HepG2 (cell line): ENCODE data around the gene POLR3E. TPM values are rescaled to one million over a fixed set of nuclear protein-coding genes. Genes with fewer than 3 reads are reported as not detected.

Experiments used
- FLYWCH1 ChIP-seq: sonication (generic); formaldehyde crosslinking; IDR thresholded peaks from 2 replicates; pipeline ENCODE4 v1.8.1; 2023; ENCODE audit warnings: mild to moderate bottlenecking, missing genetic modification reagents
- HNF4G ChIP-seq, 2 experiments: sonication (generic) in 1 of 2; formaldehyde crosslinking in 1 of 2; IDR thresholded peaks; 2 replicates each; pipeline versions ENCODE4 v1.4.0 to v1.6.1; 2011 to 2020; ENCODE audit warnings: borderline replicate concordance in 2 of 2, low read depth in 2 of 2, mild to moderate bottlenecking in 2 of 2, low read length in 1 of 2, missing genetic modification reagents in 1 of 2, moderate library complexity in 1 of 2
- ZNF446 ChIP-seq: sonication (generic); formaldehyde crosslinking; IDR thresholded peaks from 2 replicates; pipeline ENCODE4 v1.5.0; 2020; ENCODE audit warnings: mild to moderate bottlenecking, missing genetic modification reagents
- ZNF451 ChIP-seq: sonication (generic); formaldehyde crosslinking; IDR thresholded peaks from 2 replicates; pipeline ENCODE4 v1.5.0; 2020; ENCODE audit warnings: mild to moderate bottlenecking, missing genetic modification reagents
- ZNF550 ChIP-seq: sonication (generic); formaldehyde crosslinking; IDR thresholded peaks from 2 replicates; pipeline ENCODE4 v1.4.0; 2020; ENCODE audit warnings: mild to moderate bottlenecking, missing genetic modification reagents, borderline replicate concordance
- ZNF792 ChIP-seq: IDR thresholded peaks from 2 replicates; pipeline ENCODE4 v1.6.1; 2016
- polyA plus RNA-seq, 8 experiments: library from polyadenylated mRNA; depleted of rRNA in 3 of 8; stranded (reverse) in 7 of 8; unstranded in 1 of 8; fragments of >200 nt; fragmentation: Illumina TruSeq in 4 of 8; extraction: Trizol in 4 of 8; gene quantifications; 2 replicates each; pipeline versions ENCODE4 v1.2.1 to v1.2.3, GENCODE V29; 2011 to 2016; ENCODE audit warnings: low read depth in 4 of 8, missing spikeins in 1 of 8, mixed read lengths in 1 of 8; ENCODE audit not compliant: insufficient read depth in 1 of 8
- total RNA-seq, 5 experiments: library from RNA; depleted of rRNA; stranded (reverse); fragments of >200 nt; fragmentation: Illumina TruSeq; extraction: Trizol; gene quantifications; 2 replicates each; pipeline ENCODE4 v1.2.3, GENCODE V29; 2016; ENCODE audit warnings: low read depth in 1 of 5
- TF ChIP-seq, protein P1 (sequence below): sonication (generic); formaldehyde crosslinking; IDR thresholded peaks from 2 replicates; pipeline ENCODE4 v1.5.0; 2020; ENCODE audit warnings: mild to moderate bottlenecking, missing genetic modification reagents
- TF ChIP-seq, protein P2 (sequence below): sonication (generic); formaldehyde crosslinking; conservative IDR thresholded peaks from 2 replicates; pipeline ENCODE4 v1.5.0; 2020; ENCODE audit warnings: missing genetic modification reagents
- TF ChIP-seq, protein P3 (sequence below): sonication (generic); formaldehyde crosslinking; IDR thresholded peaks from 2 replicates; pipeline ENCODE4 v1.4.0; 2020; ENCODE audit warnings: missing genetic modification reagents
- TF ChIP-seq, protein P4 (sequence below): sonication (generic); formaldehyde crosslinking; IDR thresholded peaks from 2 replicates; pipeline ENCODE4 v1.4.0; 2020; ENCODE audit warnings: mild to moderate bottlenecking, missing genetic modification reagents

Gene POLR3E
- total and polyA plus RNA-seq, 2 of the 13 experiments (the other 11 are each of a cell fraction or from before 2014, with no cell fraction given), result 135 to 262 TPM

DNA sequence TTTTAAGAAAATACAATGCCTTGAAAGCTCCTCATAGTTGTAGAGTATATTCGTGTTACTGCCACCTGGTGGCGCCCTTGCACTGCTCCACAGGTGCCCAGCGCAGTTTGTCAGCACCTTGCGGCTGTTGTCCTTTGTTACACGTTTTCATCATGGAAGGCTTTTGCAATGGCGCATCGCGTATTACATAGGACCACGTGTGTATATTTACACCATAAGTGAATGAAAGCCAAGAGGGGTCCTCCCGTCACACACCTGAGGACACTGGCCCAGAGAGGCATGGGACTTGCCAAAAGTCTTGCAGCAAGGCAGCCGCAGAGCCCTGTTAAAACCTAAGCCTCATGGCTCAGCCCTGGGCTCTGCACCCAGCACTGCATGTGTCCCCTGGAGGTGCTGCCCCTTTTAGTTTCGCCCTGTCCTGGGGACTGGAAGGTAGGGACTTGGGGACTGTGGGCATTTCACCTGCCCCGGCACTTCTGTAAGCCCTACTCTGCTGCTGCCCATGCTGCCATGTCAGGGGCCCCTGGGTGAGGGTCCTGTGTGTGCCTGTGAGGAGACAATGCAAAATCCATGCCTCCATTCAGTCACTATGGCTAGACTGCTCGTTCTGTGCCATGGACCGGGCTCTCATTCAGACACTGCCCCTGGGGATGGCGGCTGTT is 24.3 kb downstream of the POLR3E start (continued):
- TF ChIP-seq, protein P1, sequence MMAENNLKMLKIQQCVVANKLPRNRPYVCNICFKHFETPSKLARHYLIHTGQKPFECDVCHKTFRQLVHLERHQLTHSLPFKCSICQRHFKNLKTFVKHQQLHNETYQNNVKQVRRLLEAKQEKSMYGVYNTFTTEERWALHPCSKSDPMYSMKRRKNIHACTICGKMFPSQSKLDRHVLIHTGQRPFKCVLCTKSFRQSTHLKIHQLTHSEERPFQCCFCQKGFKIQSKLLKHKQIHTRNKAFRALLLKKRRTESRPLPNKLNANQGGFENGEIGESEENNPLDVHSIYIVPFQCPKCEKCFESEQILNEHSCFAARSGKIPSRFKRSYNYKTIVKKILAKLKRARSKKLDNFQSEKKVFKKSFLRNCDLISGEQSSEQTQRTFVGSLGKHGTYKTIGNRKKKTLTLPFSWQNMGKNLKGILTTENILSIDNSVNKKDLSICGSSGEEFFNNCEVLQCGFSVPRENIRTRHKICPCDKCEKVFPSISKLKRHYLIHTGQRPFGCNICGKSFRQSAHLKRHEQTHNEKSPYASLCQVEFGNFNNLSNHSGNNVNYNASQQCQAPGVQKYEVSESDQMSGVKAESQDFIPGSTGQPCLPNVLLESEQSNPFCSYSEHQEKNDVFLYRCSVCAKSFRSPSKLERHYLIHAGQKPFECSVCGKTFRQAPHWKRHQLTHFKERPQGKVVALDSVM (CRISPR knock-in tag), result no peak
- TF ChIP-seq, protein P2, sequence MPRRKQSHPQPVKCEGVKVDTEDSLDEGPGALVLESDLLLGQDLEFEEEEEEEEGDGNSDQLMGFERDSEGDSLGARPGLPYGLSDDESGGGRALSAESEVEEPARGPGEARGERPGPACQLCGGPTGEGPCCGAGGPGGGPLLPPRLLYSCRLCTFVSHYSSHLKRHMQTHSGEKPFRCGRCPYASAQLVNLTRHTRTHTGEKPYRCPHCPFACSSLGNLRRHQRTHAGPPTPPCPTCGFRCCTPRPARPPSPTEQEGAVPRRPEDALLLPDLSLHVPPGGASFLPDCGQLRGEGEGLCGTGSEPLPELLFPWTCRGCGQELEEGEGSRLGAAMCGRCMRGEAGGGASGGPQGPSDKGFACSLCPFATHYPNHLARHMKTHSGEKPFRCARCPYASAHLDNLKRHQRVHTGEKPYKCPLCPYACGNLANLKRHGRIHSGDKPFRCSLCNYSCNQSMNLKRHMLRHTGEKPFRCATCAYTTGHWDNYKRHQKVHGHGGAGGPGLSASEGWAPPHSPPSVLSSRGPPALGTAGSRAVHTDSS (CRISPR knock-in tag), result no peak; the same call in 1 of the 2 replicates
- TF ChIP-seq ZNF451 (CRISPR knock-in tag) (0 out of 2 replicates have a peak, but pooled peaks have one; percentile 59), ZNF792 (no peak), FLYWCH1 (no peak), ZNF446 (CRISPR knock-in tag) (no peak), ZNF550 (0 out of 2 replicates have a peak, but pooled peaks have one; percentile 54), HNF4G (IDR thresholded peaks at IDR 0.05; ENCODE audit: borderline replicate concordance, low read depth, low read length) (no peak), HNF4G (CRISPR knock-in tag; IDR thresholded peaks at IDR 0.05; ENCODE audit: borderline replicate concordance, low read depth) (0 out of 2 replicates have a peak, but pooled peaks have one; percentile 30)
- TF ChIP-seq, protein P3, sequence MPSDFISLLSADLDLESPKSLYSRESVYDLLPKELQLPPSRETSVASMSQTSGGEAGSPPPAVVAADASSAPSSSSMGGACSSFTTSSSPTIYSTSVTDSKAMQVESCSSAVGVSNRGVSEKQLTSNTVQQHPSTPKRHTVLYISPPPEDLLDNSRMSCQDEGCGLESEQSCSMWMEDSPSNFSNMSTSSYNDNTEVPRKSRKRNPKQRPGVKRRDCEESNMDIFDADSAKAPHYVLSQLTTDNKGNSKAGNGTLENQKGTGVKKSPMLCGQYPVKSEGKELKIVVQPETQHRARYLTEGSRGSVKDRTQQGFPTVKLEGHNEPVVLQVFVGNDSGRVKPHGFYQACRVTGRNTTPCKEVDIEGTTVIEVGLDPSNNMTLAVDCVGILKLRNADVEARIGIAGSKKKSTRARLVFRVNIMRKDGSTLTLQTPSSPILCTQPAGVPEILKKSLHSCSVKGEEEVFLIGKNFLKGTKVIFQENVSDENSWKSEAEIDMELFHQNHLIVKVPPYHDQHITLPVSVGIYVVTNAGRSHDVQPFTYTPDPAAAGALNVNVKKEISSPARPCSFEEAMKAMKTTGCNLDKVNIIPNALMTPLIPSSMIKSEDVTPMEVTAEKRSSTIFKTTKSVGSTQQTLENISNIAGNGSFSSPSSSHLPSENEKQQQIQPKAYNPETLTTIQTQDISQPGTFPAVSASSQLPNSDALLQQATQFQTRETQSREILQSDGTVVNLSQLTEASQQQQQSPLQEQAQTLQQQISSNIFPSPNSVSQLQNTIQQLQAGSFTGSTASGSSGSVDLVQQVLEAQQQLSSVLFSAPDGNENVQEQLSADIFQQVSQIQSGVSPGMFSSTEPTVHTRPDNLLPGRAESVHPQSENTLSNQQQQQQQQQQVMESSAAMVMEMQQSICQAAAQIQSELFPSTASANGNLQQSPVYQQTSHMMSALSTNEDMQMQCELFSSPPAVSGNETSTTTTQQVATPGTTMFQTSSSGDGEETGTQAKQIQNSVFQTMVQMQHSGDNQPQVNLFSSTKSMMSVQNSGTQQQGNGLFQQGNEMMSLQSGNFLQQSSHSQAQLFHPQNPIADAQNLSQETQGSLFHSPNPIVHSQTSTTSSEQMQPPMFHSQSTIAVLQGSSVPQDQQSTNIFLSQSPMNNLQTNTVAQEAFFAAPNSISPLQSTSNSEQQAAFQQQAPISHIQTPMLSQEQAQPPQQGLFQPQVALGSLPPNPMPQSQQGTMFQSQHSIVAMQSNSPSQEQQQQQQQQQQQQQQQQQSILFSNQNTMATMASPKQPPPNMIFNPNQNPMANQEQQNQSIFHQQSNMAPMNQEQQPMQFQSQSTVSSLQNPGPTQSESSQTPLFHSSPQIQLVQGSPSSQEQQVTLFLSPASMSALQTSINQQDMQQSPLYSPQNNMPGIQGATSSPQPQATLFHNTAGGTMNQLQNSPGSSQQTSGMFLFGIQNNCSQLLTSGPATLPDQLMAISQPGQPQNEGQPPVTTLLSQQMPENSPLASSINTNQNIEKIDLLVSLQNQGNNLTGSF, result no peak
- TF ChIP-seq, protein P4, sequence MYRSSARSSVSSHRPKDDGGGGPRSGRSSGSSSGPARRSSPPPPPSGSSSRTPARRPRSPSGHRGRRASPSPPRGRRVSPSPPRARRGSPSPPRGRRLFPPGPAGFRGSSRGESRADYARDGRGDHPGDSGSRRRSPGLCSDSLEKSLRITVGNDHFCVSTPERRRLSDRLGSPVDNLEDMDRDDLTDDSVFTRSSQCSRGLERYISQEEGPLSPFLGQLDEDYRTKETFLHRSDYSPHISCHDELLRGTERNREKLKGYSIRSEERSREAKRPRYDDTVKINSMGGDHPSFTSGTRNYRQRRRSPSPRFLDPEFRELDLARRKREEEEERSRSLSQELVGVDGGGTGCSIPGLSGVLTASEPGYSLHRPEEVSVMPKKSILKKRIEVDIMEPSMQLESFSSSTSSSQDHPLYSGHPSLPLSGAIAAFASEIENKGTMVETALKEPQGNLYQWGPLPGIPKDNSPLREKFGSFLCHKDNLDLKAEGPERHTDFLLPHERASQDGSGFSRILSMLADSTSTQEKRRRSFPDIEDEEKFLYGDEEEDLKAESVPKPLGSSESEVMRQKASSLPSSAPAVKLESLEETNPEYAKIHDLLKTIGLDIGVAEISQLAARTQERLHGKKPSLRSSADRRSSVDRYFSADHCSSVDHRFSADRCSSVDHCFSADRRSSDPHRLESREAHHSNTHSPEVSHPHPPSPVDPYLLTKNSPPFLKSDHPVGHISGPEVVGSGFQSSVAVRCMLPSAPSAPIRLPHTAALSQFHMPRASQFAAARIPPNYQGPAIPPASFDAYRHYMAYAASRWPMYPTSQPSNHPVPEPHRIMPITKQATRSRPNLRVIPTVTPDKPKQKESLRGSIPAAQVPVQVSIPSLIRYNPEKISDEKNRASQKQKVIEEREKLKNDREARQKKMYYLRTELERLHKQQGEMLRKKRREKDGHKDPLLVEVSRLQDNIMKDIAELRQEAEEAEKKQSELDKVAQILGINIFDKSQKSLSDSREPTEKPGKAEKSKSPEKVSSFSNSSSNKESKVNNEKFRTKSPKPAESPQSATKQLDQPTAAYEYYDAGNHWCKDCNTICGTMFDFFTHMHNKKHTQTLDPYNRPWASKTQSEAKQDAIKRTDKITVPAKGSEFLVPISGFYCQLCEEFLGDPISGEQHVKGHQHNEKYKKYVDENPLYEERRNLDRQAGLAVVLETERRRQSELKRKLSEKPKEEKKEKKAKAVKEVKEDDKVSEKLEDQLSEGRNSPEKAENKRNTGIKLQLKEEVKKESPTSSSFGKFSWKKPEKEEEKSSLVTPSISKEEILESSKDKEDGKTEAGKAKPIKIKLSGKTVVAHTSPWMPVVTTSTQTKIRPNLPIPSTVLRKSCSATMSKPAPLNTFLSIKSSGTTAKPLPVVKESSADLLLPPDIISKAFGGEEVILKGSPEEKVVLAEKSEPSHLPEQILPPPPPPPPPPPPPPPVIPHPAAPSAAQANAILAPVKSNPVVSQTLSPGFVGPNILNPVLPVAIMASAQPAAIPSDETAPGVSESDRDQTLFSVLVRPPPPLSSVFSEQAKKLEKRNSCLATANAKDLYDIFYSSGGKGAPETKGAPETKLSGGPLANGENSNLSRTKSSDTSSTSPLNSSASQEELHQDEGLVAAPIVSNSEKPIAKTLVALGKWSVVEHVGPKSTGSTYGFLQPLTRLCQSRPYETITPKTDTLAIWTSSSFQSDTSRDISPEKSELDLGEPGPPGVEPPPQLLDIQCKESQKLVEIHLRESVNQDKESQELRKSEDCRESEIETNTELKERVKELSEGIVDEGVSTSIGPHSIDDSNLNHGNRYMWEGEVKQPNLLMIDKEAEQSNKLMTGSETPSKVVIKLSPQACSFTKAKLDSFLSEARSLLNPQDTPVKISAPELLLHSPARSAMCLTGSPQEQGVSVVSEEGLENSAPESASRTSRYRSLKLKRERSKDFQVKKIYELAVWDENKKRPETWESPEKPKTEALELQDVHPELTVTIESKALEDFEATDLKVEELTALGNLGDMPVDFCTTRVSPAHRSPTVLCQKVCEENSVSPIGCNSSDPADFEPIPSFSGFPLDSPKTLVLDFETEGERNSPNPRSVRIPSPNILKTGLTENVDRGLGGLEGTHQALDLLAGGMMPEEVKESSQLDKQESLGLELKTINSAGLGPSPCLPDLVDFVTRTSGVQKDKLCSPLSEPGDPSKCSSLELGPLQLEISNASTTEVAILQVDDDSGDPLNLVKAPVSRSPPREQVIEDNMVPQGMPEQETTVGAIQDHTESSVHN, result no peak
